ENCODE measurements around the gene ABI1. TPM values are rescaled to one million over a fixed set of nuclear protein-coding genes. Genes with fewer than 3 reads are reported as not detected.

ABI1 gene
- total and polyA plus RNA-seq, 2 of the 13 experiments (the other 11 are each of a cell fraction or from before 2014, with no cell fraction given): 20.9 to 22.9 TPM

GRCh38 chr10:26733750-26734568 is 126.8 kb downstream of the ABI1 start (continued):
- peak; percentile 81; the same call in 1 of the 2 replicates for TF ChIP-seq ZNF709 (CRISPR knock-in tag; IDR thresholded peaks at IDR 0.05)
- TF ChIP-seq FOXK1 (CRISPR knock-in tag; IDR thresholded peaks at IDR 0.05; ENCODE audit: borderline replicate concordance, low read depth): peak; percentile 67; the same call in 1 of the 2 replicates
- no peak for TF ChIP-seq MZF1 (CRISPR knock-in tag; IDR thresholded peaks at IDR 0.05; ENCODE audit: borderline replicate concordance)
- TF ChIP-seq HNRNPL (IDR thresholded peaks at IDR 0.05; ENCODE audit: low read depth, low read length): no peak
- no peak for TF ChIP-seq ZBTB26 (CRISPR knock-in tag; IDR thresholded peaks at IDR 0.05; ENCODE audit: borderline replicate concordance)
- no peak for TF ChIP-seq PTBP1 (IDR thresholded peaks at IDR 0.05; ENCODE audit: low read depth, low read length, poor library complexity, severe bottlenecking)
- TF ChIP-seq MTF2 (CRISPR knock-in tag; IDR thresholded peaks at IDR 0.05; ENCODE audit: borderline replicate concordance): no peak
- TF ChIP-seq ZNF770 (CRISPR knock-in tag; IDR thresholded peaks at IDR 0.05): 0 out of 2 replicates have a peak, but pooled peaks have one; percentile 39
- TF ChIP-seq PAXIP1 (CRISPR knock-in tag; conservative IDR thresholded peaks at IDR 0.05): peak; percentile 97
- peak; percentile 73; the same call in 1 of the 2 replicates for TF ChIP-seq MYC (CRISPR knock-in tag; IDR thresholded peaks at IDR 0.05; ENCODE audit: borderline replicate concordance)
- TF ChIP-seq ZNF720 (CRISPR knock-in tag; IDR thresholded peaks at IDR 0.05): no peak
- TF ChIP-seq ZBTB42 (CRISPR knock-in tag; IDR thresholded peaks at IDR 0.05): no peak
- no peak for TF ChIP-seq ZSCAN20 (CRISPR knock-in tag; IDR thresholded peaks at IDR 0.05; ENCODE audit: borderline replicate concordance)
- TF ChIP-seq MED1 (CRISPR knock-in tag; IDR thresholded peaks at IDR 0.05): peak; percentile 86
- TF ChIP-seq HOXA7 (CRISPR knock-in tag; IDR thresholded peaks at IDR 0.05): no peak
- TF ChIP-seq ZNF781 (CRISPR knock-in tag; IDR thresholded peaks at IDR 0.05; ENCODE audit: borderline replicate concordance, not compliant biosample characterization): no peak
- 0 out of 2 replicates have a peak, but pooled peaks have one; percentile 44 for TF ChIP-seq MIER2 (CRISPR knock-in tag; IDR thresholded peaks at IDR 0.05)
- TF ChIP-seq THAP7 (CRISPR knock-in tag; IDR thresholded peaks at IDR 0.05): no peak
